ENCODE results near the gene RAD23B. TPM values are rescaled to one million over a fixed set of nuclear protein-coding genes. Genes with fewer than 3 reads are reported as not detected.
A peak's percentile ranks its signal among the peaks of the same experiment; 100 is the strongest.

The RAD23B gene
- total RNA-seq, 4 donors from 2014 or later = 69.8 to 94.4 (median 74.4) TPM

DNA sequence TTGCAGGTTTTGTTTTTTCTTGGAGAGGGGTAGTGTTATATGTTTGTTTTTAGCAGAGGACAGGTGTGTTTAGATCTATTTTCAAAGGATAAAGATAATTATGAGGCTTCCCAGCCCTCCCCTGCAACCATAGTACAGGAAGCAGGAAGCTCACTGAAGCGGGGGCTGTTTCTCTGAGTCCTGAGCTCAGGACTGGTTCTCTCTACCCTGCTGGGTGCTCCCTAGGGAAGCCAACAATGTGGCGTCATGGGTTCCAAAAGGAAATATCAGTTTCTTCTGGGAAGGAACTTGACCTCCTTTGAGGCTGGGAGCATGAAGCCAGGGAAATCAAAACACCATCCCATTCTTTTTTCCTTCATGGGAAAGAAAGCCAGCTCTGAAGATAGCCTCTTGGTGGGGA, 62.2 kb downstream of the RAD23B start:
- no peaks in the 10 kb centered on the region for H3K36me3 ChIP-seq
- DNase-seq = no peak
- intact Hi-C loops (cut with DNase I) = loop anchor here (10.0 kb wide), 1 partner anchor 111 kb away; no protein-coding TSS in a partner anchor
- peaks cover 0 to 19% (median 5%) of the 10 kb centered on the region in 3 donors for H3K4me1 ChIP-seq
- no peak overlapping the region for H3K27ac ChIP-seq
- no peak overlapping the region for H3K4me3 ChIP-seq
- WGBS, 2 donors = 43 to 54% methylated on average over 2 of the region's 2 CpGs
- peaks cover 0 to 2% (median 0%) of the 10 kb centered on the region in 4 donors for H3K27me3 ChIP-seq
- TF ChIP-seq, protein P1, sequence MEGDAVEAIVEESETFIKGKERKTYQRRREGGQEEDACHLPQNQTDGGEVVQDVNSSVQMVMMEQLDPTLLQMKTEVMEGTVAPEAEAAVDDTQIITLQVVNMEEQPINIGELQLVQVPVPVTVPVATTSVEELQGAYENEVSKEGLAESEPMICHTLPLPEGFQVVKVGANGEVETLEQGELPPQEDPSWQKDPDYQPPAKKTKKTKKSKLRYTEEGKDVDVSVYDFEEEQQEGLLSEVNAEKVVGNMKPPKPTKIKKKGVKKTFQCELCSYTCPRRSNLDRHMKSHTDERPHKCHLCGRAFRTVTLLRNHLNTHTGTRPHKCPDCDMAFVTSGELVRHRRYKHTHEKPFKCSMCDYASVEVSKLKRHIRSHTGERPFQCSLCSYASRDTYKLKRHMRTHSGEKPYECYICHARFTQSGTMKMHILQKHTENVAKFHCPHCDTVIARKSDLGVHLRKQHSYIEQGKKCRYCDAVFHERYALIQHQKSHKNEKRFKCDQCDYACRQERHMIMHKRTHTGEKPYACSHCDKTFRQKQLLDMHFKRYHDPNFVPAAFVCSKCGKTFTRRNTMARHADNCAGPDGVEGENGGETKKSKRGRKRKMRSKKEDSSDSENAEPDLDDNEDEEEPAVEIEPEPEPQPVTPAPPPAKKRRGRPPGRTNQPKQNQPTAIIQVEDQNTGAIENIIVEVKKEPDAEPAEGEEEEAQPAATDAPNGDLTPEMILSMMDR (IDR thresholded peaks at IDR 0.05) = no peak
- TF ChIP-seq POLR2A (IDR thresholded peaks at IDR 0.05) = no peak
- H3K9me3 ChIP-seq = no peaks in the 10 kb centered on the region

DNA sequence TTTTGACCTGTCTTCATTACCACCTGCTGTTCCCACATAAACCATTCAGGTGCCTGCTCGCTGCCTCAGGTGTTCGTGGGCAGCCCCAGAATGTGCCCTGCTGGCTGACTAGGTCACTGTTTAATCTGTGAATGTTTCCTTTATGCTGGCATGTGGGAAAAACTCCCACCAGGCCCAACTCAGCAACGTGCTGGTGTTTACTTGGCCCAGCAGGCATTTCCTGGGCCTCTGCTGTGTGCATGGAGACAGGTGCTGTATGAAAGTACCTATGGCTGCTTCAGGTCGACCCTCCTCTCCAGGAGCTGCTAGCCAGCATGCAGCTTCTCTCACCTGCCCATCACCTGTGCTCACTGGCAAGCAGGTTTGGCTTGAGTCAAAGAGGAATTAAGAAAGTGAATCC, 65.8 kb downstream of the RAD23B start:
- intact Hi-C loops (cut with DNase I) = loop anchor here (10.0 kb wide), 1 partner anchor 114 kb away; no protein-coding TSS in a partner anchor

DNA sequence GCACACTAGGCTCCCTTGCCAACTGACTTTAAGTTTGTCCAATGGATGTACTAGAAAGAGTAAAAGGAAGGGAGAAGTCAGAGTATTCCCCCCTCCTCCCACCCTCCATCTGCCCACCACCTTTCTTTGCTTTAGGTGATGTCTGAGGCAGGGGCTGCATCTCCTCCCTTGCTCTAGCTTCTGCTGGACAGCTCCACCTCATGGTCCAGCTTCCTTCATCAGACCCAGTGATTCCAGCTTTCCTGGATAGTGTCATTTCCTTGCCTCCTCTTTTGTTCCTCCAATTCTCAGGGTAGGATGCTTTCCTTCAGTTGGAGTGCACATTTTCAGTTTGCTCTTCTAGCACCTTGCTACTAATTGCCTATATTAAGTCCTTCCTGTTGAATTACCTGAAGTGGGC, 67.4 kb downstream of the RAD23B start:
- Histone ChIP-seq H3K9me3 (no peaks in the 10 kb centered on the region), H3K36me3 (no peaks in the 10 kb centered on the region), H3K4me1 (peaks cover 0 to 25% (median 11%) of the 10 kb centered on the region in 3 donors), H3K27ac (no peak overlapping the region), H3K4me3 (no peak overlapping the region), H3K27me3 (peaks cover 0 to 4% (median 0%) of the 10 kb centered on the region in 4 donors)
- TF ChIP-seq POLR2A (IDR thresholded peaks at IDR 0.05) = no peak
- TF ChIP-seq, protein P1 (IDR thresholded peaks at IDR 0.05) = no peak
- DNase-seq = no peak
- intact Hi-C loops (cut with DNase I) = no loop called here

More for the DNA sequence above, 65.8 kb downstream of the RAD23B start:
- no peak for DNase-seq
- 50 to 57% methylated on average over 3 to 4 of the region's 4 CpGs for WGBS, 2 donors
- no peak overlapping the region for H3K27ac ChIP-seq
- no peaks in the 10 kb centered on the region for H3K9me3 ChIP-seq
- peaks cover 0 to 29% (median 11%) of the 10 kb centered on the region in 3 donors for H3K4me1 ChIP-seq
- H3K36me3 ChIP-seq = no peaks in the 10 kb centered on the region
- TF ChIP-seq, protein P1 (IDR thresholded peaks at IDR 0.05) = no peak
- TF ChIP-seq POLR2A (IDR thresholded peaks at IDR 0.05) = no peak
- H3K27me3 ChIP-seq = peaks cover 0 to 4% (median 0%) of the 10 kb centered on the region in 4 donors
- H3K4me3 ChIP-seq = no peak overlapping the region

DNA sequence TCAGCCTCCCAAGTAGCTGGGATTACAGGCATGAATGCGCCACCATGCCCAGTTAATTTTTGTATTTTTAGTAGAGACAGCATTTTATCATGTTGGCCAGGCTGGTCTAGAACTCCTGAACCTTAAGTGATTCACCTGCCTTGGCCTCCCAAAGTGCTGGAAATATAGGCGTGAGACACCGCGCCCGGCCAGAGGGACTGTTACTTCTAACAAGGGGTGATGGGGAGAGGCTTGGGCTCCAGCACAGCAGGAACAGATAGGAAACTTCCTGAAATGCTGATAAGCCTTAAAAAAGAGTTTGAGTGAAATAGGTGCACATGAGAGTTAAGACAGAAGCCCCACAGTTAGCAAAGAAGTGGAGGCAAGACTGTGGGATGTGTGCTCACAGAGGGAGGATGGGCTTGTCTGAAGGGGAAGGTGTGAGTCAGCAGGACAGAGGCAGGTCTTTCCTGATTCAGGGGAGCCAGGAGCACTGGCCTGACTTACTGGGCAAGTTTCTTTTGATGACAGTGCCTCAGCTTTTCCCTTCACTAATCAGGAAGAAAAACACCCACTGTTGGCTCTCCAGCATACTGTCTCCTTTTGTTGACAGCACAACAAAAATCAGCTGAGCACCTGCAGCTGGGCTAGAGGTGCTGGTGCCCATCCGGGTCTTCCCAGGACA, 68.4 kb downstream of the RAD23B start:
- intact Hi-C loops (cut with DNase I) = no loop called here
- no peak overlapping the region for H3K4me3 ChIP-seq
- DNase-seq = no peak
- H3K27me3 ChIP-seq = peaks cover 0 to 4% (median 0%) of the 10 kb centered on the region in 4 donors
- WGBS, 2 donors = 65 to 79% methylated on average over 6 of the region's 6 CpGs
- peak overlapping the region in 3 of 4 donors; percentile 32 to 54 (median 43) for H3K27ac ChIP-seq
- peaks cover 0 to 24% (median 11%) of the 10 kb centered on the region in 3 donors for H3K4me1 ChIP-seq
- no peaks in the 10 kb centered on the region for H3K36me3 ChIP-seq
- TF ChIP-seq, protein P1 (IDR thresholded peaks at IDR 0.05) = no peak
- TF ChIP-seq POLR2A (IDR thresholded peaks at IDR 0.05) = no peak
- no peaks in the 10 kb centered on the region for H3K9me3 ChIP-seq

DNA sequence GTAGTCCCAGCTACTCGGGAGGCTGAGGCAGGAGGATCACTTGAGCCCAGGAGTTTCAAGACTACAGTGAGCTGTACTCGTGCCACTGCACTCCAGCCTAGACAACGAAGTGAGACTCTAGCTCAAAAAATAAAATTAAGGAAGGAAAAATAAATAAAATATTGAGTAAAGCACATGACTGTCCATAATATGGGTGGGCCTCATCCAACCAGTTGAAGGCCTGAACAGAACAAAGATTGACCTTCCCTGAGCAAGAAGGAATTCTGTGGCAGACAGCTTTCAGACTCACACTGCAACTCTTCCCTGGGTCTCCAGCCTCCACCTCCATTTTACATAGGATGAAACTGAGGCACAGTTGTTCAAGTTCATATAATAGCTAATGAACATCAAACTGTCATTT, 72.3 kb downstream of the RAD23B start:
- intact Hi-C loops (cut with DNase I) = no loop called here
- Histone ChIP-seq H3K27me3 (peaks cover 0 to 1% (median 0%) of the 10 kb centered on the region in 4 donors), H3K9me3 (no peaks in the 10 kb centered on the region), H3K36me3 (no peaks in the 10 kb centered on the region), H3K4me1 (peaks cover 0 to 21% (median 11%) of the 10 kb centered on the region in 3 donors), H3K4me3 (no peak overlapping the region), H3K27ac (no peak overlapping the region)
- WGBS, 2 donors = 88 to 100% methylated on average over 2 to 3 of the region's 3 CpGs
- TF ChIP-seq, protein P1 (IDR thresholded peaks at IDR 0.05) = no peak
- TF ChIP-seq POLR2A (IDR thresholded peaks at IDR 0.05) = no peak
- DNase-seq = no peak

Data from esophagus squamous epithelium (tissue), 5 donors.